GM12872 (cell line): ENCODE results near the gene JPH2.

Experiments used
- TF ChIP-seq, protein P1 (sequence below): IDR thresholded peaks from 3 replicates; pipeline ENCODE4 v1.5.1; 2011; ENCODE audit warnings: low read depth, mild to moderate bottlenecking, low read length, moderate library complexity; ENCODE audit not compliant: insufficient read depth

JPH2 gene

GRCh38 chr20:44185574-44185973 lies 1.4 kb downstream of the JPH2 start:
- TF ChIP-seq, protein P1, sequence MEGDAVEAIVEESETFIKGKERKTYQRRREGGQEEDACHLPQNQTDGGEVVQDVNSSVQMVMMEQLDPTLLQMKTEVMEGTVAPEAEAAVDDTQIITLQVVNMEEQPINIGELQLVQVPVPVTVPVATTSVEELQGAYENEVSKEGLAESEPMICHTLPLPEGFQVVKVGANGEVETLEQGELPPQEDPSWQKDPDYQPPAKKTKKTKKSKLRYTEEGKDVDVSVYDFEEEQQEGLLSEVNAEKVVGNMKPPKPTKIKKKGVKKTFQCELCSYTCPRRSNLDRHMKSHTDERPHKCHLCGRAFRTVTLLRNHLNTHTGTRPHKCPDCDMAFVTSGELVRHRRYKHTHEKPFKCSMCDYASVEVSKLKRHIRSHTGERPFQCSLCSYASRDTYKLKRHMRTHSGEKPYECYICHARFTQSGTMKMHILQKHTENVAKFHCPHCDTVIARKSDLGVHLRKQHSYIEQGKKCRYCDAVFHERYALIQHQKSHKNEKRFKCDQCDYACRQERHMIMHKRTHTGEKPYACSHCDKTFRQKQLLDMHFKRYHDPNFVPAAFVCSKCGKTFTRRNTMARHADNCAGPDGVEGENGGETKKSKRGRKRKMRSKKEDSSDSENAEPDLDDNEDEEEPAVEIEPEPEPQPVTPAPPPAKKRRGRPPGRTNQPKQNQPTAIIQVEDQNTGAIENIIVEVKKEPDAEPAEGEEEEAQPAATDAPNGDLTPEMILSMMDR, result no peak

GRCh38 chr20:44183282-44183681 lies 3.7 kb downstream of the JPH2 start:
- TF ChIP-seq, protein P1, result no peak

GRCh38 chr20:44182863-44183262 lies 4.1 kb downstream of the JPH2 start:
- TF ChIP-seq, protein P1, result no peak

DNA sequence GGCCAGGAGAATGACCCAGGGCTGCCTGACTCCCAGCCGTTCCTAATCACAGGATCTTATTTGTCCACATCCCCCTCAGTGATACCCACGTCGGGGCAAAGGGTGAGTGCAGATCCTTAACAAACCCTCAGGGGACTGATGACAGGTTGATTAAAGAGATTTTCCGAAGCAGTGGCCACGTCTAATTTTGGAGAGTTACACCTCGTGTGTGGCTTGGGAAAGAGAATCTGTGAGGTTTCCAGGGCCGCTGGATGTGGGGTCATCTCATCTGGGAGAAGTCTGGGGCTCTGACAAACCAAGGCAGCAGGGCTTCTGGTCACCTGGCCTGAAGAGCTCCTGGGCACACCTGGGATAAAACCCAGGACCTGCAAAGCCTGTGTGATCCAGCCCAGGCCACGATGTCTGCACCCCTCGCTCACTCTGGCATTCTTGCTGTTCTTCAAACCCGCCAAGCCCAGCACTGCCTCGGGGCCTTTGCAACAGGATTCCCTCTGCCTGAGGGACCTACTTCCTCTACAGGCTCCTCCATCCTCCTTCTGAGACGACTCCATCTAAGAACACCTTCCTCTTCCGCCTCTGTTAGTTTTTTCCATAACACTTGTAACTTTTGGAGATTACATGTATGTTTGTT lies 4.7 kb downstream of the JPH2 start:
- TF ChIP-seq, protein P1, result no peak

- TF ChIP-seq, protein P1, result no peak
These were observed 5.4 kb downstream of the JPH2 start for GRCh38 chr20:44181611-44182010.

- TF ChIP-seq, protein P1, result no peak
These were observed 6.2 kb downstream of the JPH2 start for GRCh38 chr20:44180814-44181213.

- TF ChIP-seq, protein P1, result no peak
These were observed 10.0 kb downstream of the JPH2 start for GRCh38 chr20:44176833-44177534.
